GM18861 (cell line): ENCODE results near the gene CLIC3.

Experiments used
- ATAC-seq: cut with Tn5 transposase; IDR thresholded peaks from one replicate; pipeline ENCODE4 v1.9.1; 2021; ENCODE audit not compliant: unreplicated experiment

Gene CLIC3

GRCh38 chr9:136954270-136955083 is 41.9 kb downstream of the CLIC3 start:
- no peak for ATAC-seq

DNA sequence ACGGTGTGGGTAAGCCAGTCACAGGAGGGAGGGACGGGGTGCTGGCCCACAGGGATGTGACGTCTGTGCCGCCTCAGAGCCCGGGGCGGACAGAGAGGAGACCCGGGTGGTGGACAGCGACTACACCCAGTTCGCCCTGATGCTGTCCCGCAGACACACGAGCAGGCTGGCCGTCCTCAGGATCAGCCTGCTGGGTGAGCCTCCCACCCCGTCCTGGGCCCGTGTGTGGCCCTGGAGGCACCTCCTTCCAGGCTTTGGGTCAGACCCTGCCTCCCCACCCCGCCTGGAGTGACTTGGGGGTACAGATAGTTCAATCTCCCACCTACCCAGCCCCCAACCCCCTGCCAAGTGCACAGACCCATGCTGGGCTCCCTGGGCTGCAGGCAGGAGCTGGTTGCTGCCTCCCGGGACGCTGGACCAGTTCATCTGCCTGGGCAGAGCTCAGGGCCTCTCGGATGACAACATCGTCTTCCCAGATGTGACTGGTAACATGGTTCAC is 42.5 kb downstream of the CLIC3 start:
- ATAC-seq = no peak

DNA sequence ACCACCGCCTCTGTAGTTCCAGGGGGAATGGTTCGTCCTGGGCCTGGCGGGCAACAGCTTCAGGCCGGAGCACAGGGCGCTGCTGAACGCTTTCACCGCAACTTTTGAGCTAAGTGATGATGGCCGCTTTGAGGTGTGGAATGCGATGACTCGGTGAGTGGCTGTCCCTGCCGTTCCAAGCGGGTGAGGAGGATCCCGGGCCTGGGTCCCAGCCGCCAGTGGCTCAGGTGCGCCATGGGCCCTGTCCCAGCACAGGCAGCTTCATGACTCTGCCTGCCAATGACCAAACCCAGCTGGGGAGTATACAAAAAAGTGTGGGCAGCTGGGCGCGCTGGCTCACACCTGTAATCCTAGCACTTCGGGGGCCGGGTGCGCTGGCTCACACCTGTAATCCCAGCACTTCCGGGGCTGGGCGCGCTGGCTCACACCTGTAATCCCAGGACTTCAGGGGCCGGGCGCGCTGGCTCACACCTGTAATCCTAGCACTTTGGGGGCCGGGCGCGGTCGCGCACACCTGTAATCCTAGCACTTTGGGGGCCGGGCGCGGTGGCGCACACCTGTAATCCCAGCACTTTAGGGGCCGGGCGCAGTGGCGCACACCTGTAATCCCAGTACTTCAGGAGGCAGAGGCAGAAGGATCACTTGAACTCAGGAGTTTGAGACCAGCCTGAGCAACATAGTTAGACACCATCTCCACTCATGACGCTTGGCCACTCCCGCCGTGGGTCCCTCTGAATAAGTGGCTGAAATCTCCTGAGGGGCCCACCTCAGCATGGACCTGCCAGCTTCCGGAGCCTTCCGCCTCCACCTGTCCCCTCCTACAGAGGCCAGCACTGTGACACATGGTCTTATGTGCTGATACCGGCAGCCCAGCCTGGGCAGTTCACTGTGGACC is 43.2 kb downstream of the CLIC3 start:
- no peak for ATAC-seq

DNA sequence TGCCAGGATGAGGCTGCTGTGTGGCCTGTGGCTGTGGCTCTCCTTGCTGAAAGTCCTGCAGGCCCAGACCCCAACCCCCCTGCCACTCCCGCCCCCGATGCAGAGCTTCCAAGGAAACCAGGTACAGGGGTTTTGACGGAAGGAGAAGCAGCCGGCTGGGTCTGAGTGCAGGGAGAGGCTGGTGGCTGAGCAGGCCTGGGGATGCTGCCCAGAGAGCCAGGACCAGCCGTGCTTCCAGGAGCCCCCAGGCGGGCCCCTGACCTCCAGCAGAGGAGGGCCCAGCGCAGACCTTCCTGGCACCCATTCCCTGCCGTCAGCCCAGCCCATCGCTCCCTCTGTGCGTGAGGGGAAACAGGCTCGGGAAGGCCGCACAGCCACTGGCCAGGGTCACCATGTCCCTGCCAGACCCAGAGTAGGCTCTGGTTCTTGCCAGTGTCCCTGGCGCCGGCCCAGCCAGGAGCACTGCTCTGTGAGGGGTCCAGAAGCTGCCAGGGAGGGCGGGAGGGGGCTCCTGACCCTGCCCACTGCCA is 44.0 kb downstream of the CLIC3 start:
- no peak for ATAC-seq

GRCh38 chr9:136951541-136952320 is 44.6 kb downstream of the CLIC3 start, which contains the start of gene LCN12:
TSS of gene LCN12 (plus strand) at chr9:136952273. CDS start at chr9:136952328, 55 bp downstream.
- ATAC-seq = no peak

DNA sequence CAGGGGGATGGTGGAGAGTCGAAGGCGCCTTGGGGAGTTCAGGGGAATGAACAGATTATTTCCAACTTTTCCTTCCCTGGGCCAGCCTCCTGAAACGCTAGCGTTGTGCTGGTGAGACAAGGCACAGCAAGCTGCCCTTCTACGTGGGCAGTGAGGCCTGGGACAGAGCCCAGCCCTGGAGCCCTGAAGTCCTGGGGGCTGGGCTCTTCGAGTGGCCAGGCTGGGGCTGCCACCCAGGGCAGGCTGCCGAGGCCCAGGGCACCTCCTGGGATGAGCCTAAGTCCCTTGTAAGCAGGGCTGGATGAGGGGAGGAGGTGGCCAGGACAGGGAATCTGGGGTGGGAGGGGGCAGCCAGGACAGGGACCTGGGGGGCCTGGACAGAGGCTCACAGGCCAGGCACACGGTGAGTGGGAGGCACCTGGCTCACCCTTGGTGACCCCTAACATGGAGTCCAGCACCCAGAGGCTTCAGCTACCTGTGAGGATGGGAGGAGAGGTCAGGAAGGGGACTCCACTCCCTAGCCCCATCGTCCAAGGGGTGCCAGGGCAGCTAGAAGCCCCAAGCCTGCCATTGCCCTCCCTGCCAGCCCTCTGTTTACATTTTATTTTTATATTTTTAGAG is 45.6 kb downstream of the CLIC3 start:
- no peak for ATAC-seq

GRCh38 chr9:136949817-136950655 is 46.3 kb downstream of the CLIC3 start:
- ATAC-seq = peak; percentile 71

GRCh38 chr9:136949239-136949816 is 47.0 kb downstream of the CLIC3 start:
- ATAC-seq = no peak

- no peak for ATAC-seq
Observed at GRCh38 chr9:136947955-136948510, 48.3 kb downstream of the CLIC3 start.

DNA sequence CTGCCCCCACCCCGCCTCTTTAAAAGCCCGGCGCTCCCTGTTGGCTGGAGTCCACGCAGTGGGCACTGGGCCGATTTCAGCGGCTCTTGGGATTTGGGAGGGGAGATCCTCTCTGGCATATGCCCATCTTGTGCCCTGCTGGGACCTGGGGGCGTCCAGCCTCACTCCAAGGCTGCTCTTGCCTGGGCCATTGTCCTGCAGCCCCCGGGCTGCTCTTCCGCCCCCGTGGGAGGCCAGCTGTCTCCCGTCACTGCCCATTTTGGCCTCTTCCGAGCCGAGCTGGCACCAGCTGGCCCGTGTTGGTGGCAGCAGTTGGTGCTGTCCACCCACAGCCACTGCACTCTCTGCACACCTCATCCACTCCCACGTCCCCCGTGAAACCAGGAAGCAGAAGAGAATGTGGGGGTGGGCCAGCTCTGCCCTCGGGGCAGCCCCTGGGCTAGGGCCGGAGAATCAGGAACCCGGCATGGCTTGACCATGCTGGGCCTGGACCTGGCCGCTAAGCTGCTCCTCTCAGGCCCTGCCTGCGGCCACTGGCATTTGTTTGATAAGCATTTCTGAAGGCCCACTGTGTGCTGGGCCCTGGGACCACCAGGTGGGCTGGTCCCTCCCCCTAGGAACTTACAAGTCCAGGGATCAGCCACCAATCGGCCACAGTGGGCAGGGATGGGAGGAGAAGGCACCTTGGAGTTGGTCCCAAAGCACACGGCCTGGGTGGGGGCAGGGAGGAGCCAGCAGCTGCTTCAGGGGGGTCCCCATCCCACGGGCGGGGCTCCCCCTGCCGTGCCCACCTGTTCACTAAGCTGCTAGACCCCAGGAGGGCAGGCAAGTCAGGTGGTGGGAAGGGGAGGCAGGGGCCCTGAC is 49.1 kb downstream of the CLIC3 start:
- no peak for ATAC-seq

GRCh38 chr9:136946228-136947027 is 49.9 kb downstream of the CLIC3 start:
- no peak for ATAC-seq

- no peak for ATAC-seq
Observed at GRCh38 chr9:136945333-136946227, 50.8 kb downstream of the CLIC3 start.
